Uterus (tissue), 4 donors: ENCODE results near the gene KSR2. TPM values are rescaled to one million over a fixed set of nuclear protein-coding genes. Genes with fewer than 3 reads are reported as not detected.

Experiments
- DNase-seq, 2 donors: peaks; one replicate each; pipeline ENCODE4 v3.0.0-alpha.2; 2019 to 2020
- H3K27ac ChIP-seq, 2 donors: fragments of 200-600 bp; sonication (generic); 1 replicate in 1 of 2; 2 replicates in 1 of 2; pipeline ENCODE4 v1.5.1; 2016 to 2018
- H3K27me3 ChIP-seq, 2 donors: fragments of 200-600 bp; sonication (generic); one replicate each; pipeline ENCODE4 v1.5.1; 2018 to 2019; ENCODE audit warnings: control low read depth in 1 of 2
- H3K36me3 ChIP-seq, 2 donors: fragments of 200-600 bp; sonication (generic); one replicate each; pipeline ENCODE4 v1.5.1; 2019; ENCODE audit warnings: control low read depth in 1 of 2
- H3K4me1 ChIP-seq, 2 donors: fragments of 200-600 bp; sonication (generic); one replicate each; pipeline ENCODE4 v1.5.1; 2018 to 2019; ENCODE audit warnings: control low read depth in 1 of 2
- H3K4me3 ChIP-seq, 2 donors: fragments of 200-600 bp; sonication (generic); 1 replicate in 1 of 2; 2 replicates in 1 of 2; pipeline ENCODE4 v1.5.1; 2018 to 2019; ENCODE audit warnings: mild to moderate bottlenecking in 1 of 2
- H3K9me3 ChIP-seq, 2 donors: fragments of 200-600 bp; sonication (generic); one replicate each; pipeline ENCODE4 v1.5.1; 2019; ENCODE audit warnings: control low read depth in 1 of 2
- POLR2A ChIP-seq, 2 donors: fragments of 450-650 bp; IDR thresholded peaks; one replicate each; pipeline ENCODE4 v1.6.1; 2016; ENCODE audit warnings: antibody characterized with exemption in 2 of 2, mild to moderate bottlenecking in 1 of 2, moderate library complexity in 1 of 2
- intact Hi-C: fragments of 100-400 bp; cut with DNase I; formaldehyde crosslinking; loops from one replicate; pipeline ENCODE4 v1.15.1; 2023; ENCODE audit warnings: low total_unique reads
- total RNA-seq, 4 donors: library from RNA; depleted of rRNA in 3 of 4; stranded (reverse); fragments of >200 nt in 3 of 4; gene quantifications; one replicate each; pipeline versions ENCODE4 v1.1.0 to v1.2.4, GENCODE V29; 2014 to 2023
- TF ChIP-seq, protein P1 (sequence below), 4 experiments: fragments of 200-600 bp in 2 of 4; fragments of 450-650 bp in 2 of 4; sonication (generic) in 2 of 4; IDR thresholded peaks; one replicate each; pipeline ENCODE4 v1.5.1; 2016 to 2019; ENCODE audit warnings: antibody characterized with exemption in 4 of 4, mild to moderate bottlenecking in 2 of 4, moderate library complexity in 1 of 4
- donor health status: DM: yes; HTN: yes; CAD: no.

The KSR2 gene
- total RNA-seq, 4 donors from 2014 or later = 0.03 to 0.28 TPM; not detected in 2

DNA sequence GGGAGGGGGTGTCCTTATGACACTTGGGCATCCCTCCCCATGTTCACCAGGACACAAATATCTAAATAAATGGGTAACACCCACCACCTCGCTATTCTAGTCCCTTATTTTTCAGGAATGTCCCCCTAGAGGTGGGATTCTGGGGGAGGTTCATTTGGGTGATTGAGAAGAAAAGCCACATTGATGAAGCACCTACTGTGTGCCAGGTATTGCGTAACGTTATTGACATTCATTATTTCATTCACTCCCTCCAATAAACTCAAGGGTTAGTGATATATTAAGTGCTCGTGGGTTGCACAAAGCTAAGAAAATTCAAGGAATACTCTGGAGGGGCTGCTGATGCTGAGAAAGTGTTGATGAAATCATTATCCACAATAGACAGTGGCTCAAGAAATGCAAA lies 514.8 kb downstream of the KSR2 start:
- Histone ChIP-seq H3K4me1 (no peaks in the 10 kb centered on the region), H3K27me3 (no peaks in the 10 kb centered on the region), H3K27ac (no peak overlapping the region), H3K9me3 (no peaks in the 10 kb centered on the region), H3K36me3 (no peaks in the 10 kb centered on the region), H3K4me3 (no peak overlapping the region)
- intact Hi-C loops = no loop called here
- DNase-seq = no peak
- TF ChIP-seq POLR2A (IDR thresholded peaks at IDR 0.05) = no peak
- TF ChIP-seq, protein P1, sequence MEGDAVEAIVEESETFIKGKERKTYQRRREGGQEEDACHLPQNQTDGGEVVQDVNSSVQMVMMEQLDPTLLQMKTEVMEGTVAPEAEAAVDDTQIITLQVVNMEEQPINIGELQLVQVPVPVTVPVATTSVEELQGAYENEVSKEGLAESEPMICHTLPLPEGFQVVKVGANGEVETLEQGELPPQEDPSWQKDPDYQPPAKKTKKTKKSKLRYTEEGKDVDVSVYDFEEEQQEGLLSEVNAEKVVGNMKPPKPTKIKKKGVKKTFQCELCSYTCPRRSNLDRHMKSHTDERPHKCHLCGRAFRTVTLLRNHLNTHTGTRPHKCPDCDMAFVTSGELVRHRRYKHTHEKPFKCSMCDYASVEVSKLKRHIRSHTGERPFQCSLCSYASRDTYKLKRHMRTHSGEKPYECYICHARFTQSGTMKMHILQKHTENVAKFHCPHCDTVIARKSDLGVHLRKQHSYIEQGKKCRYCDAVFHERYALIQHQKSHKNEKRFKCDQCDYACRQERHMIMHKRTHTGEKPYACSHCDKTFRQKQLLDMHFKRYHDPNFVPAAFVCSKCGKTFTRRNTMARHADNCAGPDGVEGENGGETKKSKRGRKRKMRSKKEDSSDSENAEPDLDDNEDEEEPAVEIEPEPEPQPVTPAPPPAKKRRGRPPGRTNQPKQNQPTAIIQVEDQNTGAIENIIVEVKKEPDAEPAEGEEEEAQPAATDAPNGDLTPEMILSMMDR (IDR thresholded peaks at IDR 0.05) = no peak

DNA sequence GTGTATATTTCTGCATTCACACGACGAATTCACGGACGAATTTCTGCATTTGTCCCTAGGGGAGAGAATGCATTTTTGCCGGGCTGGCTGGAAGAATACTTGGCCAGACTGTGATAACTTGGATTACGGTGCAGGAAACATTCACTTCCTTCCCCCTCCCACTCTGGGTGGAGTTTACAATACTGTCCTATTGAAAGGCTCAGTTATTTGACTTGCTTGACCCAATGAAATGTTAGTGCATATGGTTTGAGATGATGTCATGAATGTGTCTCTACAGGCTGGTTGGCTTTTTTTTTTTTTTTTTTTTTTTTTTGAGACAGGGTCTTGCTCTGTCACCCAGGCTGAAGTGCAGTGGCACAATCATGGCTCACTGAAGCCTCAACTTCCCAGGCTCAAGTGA lies 516.7 kb downstream of the KSR2 start:
- H3K4me1 ChIP-seq = no peaks in the 10 kb centered on the region
- H3K27ac ChIP-seq = no peak overlapping the region
- no peaks in the 10 kb centered on the region for H3K9me3 ChIP-seq
- H3K4me3 ChIP-seq = no peak overlapping the region
- H3K36me3 ChIP-seq = no peaks in the 10 kb centered on the region
- TF ChIP-seq, protein P1 (IDR thresholded peaks at IDR 0.05) = no peak
- TF ChIP-seq POLR2A (IDR thresholded peaks at IDR 0.05) = no peak
- no peak for DNase-seq
- no peaks in the 10 kb centered on the region for H3K27me3 ChIP-seq
- intact Hi-C loops = no loop called here

DNA sequence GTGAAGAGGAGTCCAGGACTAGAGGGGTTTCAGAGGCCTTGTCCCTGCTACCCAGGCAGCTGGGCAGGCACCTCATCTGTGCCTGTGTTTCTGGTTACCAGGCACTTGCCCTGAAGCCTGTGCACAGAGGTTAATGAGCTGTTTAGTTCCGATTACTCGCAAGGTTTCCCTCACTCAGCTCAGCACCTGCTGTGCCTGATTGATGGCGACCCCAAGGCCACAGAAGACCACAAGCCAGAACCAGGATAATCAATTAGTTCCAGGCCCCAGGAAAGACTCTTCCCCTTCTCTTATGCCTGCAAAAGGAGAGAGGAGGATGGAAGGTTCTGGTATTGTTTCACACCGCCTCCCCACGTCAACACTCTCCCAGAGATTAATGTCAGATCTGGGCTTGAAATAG lies 518.6 kb downstream of the KSR2 start:
- H3K36me3 ChIP-seq = no peaks in the 10 kb centered on the region
- intact Hi-C loops = no loop called here
- TF ChIP-seq POLR2A (IDR thresholded peaks at IDR 0.05) = no peak
- TF ChIP-seq, protein P1 (IDR thresholded peaks at IDR 0.05) = no peak
- H3K4me1 ChIP-seq = no peaks in the 10 kb centered on the region
- no peaks in the 10 kb centered on the region for H3K9me3 ChIP-seq
- DNase-seq = no peak
- no peak overlapping the region for H3K27ac ChIP-seq
- no peak overlapping the region for H3K4me3 ChIP-seq
- no peaks in the 10 kb centered on the region for H3K27me3 ChIP-seq

DNA sequence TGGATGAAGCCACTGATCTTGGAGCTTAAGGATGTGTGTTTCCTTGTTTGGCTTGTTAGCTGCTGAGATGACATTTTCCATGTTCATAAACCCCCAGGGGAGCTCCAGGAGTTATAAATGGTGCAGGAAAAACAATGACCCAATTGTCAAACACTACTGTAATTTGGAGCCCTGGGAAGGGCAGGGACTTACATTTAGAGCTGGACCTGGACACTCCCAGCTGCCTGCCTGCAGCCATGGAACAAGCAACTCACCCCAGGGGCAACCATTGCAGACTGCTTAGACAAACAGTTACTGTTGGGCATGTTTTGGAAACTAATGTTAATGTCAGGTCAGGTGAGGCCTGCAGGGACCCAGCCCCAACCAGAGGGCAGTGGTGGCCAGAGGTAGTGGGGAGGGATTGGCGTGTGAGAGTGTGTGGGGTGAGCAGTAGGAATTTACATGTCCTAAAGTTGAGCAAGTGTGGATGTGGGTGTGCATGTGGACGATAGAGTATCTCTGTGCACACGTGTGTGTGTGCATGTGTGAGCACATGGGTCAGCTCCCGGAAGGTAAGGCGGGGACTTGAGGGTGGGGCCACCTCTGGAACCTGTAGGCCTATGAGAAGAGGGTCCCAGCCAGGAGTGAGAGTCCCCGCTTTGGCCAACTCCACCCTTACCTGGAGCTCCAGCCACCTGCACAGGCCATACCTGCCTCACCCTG lies 521.0 kb downstream of the KSR2 start:
- no peak for TF ChIP-seq POLR2A (IDR thresholded peaks at IDR 0.05)
- TF ChIP-seq, protein P1 (IDR thresholded peaks at IDR 0.05) = no peak
- H3K27ac ChIP-seq = no peak overlapping the region
- H3K27me3 ChIP-seq = no peaks in the 10 kb centered on the region
- intact Hi-C loops = no loop called here
- H3K4me3 ChIP-seq = no peak overlapping the region
- no peak for DNase-seq
- H3K4me1 ChIP-seq = no peaks in the 10 kb centered on the region
- no peaks in the 10 kb centered on the region for H3K9me3 ChIP-seq
- H3K36me3 ChIP-seq = no peaks in the 10 kb centered on the region

DNA sequence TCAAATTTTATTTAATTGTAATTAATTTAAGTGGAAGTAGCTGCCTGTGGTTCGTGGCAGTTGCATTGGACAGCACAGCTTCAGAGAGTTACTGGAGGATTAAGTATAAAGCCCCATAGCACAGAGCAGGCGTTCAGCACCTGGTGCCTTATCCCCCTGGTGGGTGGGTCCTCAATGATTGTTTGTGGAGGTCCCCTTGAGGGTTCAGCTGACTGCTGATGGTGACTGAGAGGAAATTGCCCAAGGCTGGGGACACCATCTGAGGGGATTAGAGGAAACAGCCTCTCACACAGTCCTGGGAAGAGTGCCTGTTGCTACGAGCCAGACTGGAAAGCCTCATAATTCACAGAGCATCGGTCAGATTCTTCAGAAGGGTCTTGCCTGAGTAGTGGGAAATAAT lies 524.0 kb downstream of the KSR2 start:
- H3K27me3 ChIP-seq = no peaks in the 10 kb centered on the region
- H3K27ac ChIP-seq = no peak overlapping the region
- H3K9me3 ChIP-seq = no peaks in the 10 kb centered on the region
- no peak for DNase-seq
- H3K4me1 ChIP-seq = no peaks in the 10 kb centered on the region
- intact Hi-C loops = no loop called here
- H3K36me3 ChIP-seq = no peaks in the 10 kb centered on the region
- no peak for TF ChIP-seq POLR2A (IDR thresholded peaks at IDR 0.05)
- TF ChIP-seq, protein P1 (IDR thresholded peaks at IDR 0.05) = no peak
- H3K4me3 ChIP-seq = no peak overlapping the region
